CD4-positive, alpha-beta T cell treated with Interleukin-2 at 100 ng/mL for 4 hours (primary cell): ENCODE results near the gene UBLCP1.
"Not testable (repeated sequence)": the region's sequence is repeated elsewhere in the genome, so short reads cannot be mapped to it uniquely, and the experiment has no call there.

ENCODE experiments used
- DNase-seq: peaks from one replicate; pipeline ENCODE4 v3.0.0-alpha.2; 2020; ENCODE audit warnings: low spot score

UBLCP1 gene

DNA sequence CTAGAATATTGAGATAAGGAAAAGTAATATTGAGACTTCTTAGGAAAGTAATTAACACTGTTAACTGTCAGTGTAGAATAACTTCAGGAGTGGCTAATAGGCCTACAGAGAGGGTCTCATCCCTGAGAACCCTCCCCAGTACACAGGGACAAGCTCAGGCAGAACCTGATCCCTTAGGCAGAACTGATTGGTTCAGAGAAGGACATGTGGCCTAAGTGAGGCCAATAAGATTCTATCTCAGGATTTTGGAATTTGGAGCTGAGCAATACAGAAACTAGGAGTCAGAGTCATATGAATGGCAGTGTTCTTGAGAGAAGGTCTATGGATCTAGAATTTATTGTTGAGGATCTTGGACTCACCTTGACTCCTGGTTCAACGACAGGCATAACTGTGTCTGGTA, 10.9 kb upstream of the UBLCP1 start:
- DNase-seq, result no peak

DNA sequence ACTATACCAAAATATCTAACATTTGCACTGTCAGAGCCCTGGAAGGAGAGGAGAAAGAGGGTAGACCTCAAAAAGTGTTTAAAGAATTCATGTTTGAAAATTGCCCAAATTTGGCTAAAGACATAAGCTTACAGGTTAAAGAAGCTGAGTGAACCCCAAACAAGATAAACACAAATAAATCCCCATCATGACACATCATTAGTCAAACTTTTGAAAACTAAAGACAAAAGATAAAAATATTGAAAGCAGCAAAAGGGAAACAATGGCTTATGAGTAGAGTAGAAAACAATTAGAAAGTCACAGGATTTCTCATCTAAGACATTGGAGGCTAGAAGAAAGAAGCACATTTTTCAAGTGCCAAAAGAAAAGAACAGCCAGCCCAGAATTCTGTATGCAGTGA, 6.1 kb upstream of the UBLCP1 start:
- no peak for DNase-seq

DNA sequence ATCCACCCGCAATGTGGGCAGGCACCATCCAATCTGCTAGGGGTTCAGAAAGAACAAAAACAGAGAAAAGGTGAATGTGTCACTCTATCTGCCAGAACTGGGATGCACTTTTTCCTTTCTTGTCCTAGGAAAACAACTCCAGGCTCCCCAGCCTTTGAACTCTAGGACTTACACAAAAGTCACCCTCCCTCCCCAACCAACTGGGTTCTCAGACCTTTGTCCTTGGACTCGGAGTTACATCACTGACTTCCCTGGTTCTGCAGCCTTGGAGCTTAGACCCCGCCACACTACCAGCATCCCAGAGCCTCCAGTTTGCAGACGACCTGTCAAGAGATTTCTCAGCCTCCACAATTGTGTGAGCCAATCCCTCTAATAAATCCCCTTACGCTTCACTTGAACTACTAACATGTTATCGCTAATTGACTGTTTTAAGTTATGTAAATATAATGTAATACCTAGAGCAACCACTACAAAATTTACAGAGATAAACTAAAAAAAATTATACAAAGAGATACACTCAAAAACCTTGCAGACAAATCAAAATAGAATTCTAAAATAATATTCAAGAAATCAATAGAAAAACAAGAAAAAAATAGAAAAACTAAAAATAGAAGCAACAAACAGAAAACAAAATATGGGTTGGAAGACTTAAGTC, 5.3 kb upstream of the UBLCP1 start:
- DNase-seq, result no peak

DNA sequence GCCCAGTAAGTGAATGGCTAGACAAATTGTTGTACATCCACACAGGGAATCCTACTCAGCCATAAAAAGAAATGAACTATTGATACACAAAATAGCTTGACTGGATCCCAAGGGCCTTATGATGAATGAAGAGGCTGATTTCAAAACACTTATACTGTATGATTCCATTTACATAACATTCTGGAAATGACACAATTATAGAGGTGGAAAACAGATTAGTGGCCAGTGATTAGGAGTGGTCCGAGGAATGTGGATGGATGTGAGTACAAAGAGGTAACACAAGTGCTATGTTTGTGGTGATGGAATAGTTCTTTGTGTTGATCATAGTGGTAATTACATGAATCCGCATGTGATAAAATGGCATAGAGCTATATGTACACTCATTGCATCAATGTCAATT, 4.7 kb upstream of the UBLCP1 start:
- no peak for DNase-seq

DNA sequence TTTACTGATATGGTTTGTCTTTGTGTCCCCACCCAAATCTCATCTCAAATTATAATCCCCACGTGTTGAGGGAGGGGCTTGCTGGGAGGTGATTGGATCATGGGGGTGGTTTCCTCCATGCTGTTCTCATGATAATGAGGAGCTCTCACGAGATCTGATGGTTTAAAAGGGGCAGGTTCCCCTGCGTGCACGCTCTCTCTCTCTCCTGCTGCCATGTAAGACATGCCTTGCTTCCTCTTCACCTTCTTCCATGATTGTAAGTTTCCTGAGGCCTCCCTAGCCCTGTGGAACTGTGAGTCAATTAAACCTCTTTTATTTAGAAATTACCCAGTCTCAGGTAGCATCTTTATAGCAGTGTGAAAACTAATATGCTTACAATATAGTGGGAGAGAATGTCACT, 2.9 kb upstream of the UBLCP1 start:
- DNase-seq, result not testable (repeated sequence)

DNA sequence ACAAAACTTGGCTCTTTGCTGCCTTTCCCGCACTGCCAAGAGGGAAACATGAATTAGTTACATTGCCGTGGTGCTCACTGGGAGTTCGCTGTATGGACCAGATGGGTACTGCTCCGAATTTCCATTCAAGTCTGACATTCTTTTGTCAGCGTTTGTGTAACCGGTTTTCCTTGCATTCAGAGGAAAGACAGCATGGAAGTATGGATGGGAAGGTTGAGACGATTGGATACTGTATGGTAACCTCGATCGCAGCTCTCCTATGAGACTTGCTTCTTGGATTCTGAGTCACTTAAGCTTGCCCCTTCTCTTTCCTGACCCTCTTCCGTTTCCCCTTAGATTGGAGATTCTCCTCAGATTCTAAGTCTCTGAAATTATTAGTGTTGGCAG, 625 bp upstream of the UBLCP1 start:
- no peak for DNase-seq

DNA sequence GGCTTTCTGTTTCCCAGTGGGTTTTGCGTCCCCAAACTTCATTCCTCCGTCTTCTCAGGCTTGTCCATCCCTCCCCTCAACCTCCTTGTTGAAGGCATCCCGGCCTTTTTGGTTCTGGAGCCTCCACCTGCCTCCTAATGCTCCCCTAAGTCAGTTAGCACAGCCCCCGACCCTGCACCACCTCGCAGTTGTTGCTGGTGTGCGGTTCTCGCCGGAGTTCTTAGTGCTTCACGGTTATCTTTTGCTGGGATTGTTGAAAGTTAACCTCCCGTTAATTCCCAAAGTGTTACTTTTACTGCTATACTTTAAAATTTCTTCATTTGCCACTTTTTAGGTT, 447 bp downstream of the UBLCP1 start:
- DNase-seq, result no peak

DNA sequence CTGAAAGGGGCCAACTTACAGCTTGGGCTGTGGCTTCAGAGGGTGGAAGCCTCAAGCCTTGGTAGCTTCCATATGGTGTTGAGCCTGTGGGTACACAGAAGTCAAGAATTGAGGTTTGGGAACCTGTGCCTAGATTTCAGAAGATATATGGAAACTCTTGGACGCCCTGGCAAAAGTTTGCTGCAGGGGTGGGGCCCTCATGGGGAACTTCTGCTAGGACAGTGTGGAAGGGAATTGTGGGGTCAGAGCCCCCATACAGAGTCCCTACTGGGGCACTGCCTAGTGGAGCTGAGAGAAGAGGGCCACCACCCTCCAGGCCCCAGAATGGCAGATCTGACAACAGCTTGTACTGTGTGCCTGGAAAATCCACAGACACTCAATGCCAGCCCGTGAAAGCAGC, 3.7 kb downstream of the UBLCP1 start:
- DNase-seq, result not testable (repeated sequence)

DNA sequence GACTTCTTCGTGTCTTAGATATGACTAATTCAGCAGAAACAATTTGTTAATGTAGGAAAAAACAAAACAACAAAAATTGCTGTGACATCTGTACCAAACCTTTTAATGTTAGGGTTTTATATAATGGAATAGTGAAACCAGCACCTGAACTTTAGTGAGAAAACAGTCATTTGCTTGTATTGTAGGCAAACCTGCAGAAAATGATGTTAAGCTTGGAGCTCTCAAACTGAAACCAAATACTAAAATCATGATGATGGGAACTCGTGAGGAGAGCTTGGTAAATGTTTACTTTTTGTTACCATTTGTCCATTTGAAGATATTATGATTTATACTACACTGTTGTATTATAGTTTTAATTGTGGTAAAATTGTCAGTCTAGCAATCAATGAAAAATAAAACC, 6.6 kb downstream of the UBLCP1 start:
- DNase-seq, result no peak

DNA sequence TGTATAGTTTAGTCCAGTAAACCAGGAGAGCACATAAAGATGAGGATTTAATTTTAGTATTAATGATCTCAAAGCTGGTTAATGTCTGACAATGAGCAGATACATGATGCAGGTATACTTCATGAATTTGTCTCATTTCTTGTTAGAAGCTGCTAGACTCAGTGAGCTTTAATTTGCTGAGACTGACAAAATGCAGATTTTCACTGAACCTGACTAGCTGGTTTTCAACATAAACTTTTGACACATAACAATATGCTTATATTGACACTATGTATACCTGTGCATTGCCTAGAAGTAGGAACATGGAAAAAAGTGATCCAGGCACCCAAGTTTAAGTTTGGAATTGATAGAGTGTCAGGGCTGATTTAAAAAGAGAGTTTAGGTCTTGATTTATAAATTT, 10.8 kb downstream of the UBLCP1 start:
- no peak for DNase-seq

DNA sequence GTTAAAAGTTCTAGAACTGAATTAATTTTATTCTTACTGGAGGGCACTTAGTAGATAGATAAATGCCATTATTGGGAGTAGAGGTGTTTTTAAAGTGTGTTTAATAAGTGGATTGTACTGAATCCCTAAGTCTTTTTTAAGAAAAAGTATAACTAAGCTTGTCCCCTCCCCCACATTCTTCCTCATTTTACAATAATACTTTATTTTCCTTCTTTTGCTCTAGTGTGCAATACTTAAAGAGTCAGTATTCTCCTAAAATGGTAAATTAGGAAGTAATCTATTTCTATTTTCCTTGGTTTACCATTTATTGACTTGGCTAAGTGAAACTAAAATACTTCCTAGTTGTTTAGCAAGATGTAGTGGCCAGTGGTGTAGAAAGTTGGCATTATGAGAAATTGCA, 11.6 kb downstream of the UBLCP1 start:
- DNase-seq, result no peak

DNA sequence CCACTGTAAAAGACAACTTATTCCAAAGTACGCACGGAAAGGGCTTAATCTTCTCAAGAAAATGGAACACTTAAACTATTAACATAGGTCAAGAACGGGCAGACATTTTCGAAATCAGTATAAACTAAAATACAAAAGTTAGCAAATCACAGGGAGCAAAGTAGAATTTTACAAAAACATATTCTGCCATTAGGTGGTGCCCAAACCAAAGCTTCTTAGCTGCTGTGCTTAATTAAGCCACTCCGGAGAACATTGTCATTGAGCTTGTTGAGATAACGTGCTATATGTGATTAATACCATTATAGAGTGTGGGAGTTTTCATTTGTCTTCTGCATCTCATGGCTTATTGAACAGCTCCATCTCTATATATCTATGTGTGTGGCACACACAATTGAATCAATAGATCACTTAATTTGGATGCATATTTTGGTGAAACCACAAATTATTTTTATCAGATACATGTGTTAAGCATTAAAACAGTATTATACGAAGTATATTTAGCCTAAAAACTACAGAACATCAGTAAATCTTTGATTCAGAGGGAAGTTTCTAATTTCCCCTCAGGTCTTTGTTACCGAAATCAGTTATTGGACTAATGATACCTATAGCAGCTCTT, 23.4 kb downstream of the UBLCP1 start:
- peak; percentile 37 for DNase-seq

DNA sequence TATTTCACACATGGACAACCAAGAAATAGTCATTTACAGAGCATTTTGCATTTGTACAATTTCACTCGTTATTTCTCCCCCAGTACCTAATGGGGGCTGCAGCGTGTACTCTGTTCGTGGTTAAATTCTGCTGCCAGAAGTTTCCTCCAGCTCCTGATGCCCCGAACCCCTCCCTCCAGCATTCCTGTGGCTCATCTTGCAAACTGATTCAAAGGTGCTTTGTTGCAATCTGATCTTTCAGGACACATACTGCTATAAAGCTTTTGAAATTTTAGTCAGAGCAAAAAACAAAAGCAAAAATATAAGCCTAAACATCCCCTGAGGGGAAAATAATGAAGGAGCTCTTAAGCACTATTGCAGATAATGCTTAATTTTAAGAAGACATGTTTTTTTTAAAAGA, 27.7 kb downstream of the UBLCP1 start:
- no peak for DNase-seq

DNA sequence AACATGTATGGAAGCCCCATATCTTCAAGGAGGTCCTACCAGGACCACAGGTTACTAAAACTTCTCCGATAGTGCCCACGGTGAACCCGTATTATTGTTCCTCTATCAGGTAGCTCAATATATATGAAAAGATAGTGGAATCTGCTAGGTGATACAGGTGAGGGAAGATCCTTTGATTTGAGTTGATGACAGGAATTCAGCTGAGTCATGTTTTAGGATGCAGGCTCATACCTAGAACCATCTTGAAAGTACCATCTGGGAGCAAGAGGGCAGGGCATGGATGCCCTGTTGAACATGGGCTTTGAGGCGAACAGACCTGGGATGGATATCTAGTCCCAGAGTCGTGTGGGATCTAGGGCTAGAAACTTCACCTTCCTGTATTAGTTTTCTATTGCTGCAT, 31.8 kb downstream of the UBLCP1 start:
- DNase-seq, result no peak

DNA sequence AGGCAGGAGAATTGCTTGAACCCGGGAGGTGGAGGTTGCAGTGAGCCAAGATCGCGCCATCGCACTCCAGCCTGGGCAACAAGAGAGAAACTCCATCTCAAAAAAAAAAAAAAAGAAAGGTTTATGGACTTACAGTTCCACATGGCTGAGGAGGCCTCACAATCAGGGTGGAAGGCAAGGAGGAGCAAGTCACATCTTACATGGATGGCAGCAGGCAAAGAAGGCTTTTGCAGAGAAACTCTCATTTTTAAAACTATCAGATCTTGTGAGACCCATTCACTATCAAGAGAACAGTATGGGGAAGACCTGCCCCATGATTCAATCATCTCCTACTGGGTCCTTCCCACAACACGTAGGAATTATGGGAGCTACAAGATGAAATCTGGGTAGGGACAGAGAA, 34.2 kb downstream of the UBLCP1 start:
- not testable (repeated sequence) for DNase-seq

DNA sequence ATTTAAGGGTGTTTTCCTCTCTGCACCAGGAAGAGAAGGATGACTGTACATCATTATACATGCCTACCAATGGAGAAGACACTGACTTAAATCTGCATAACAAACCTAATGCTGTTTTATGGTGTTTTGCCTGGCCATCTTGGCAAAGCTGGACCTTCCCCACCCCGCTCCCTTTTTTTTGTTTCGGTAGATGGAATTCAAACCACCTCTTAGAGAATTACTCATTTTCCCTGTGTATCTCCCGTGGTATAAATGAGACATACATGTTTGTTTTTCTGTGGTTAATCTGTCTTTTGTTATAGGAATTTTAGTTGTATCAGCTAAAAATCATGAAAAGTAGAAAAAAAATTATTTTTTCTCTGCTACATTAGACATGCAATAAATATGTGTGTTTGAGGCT, 38.4 kb downstream of the UBLCP1 start:
- no peak for DNase-seq

DNA sequence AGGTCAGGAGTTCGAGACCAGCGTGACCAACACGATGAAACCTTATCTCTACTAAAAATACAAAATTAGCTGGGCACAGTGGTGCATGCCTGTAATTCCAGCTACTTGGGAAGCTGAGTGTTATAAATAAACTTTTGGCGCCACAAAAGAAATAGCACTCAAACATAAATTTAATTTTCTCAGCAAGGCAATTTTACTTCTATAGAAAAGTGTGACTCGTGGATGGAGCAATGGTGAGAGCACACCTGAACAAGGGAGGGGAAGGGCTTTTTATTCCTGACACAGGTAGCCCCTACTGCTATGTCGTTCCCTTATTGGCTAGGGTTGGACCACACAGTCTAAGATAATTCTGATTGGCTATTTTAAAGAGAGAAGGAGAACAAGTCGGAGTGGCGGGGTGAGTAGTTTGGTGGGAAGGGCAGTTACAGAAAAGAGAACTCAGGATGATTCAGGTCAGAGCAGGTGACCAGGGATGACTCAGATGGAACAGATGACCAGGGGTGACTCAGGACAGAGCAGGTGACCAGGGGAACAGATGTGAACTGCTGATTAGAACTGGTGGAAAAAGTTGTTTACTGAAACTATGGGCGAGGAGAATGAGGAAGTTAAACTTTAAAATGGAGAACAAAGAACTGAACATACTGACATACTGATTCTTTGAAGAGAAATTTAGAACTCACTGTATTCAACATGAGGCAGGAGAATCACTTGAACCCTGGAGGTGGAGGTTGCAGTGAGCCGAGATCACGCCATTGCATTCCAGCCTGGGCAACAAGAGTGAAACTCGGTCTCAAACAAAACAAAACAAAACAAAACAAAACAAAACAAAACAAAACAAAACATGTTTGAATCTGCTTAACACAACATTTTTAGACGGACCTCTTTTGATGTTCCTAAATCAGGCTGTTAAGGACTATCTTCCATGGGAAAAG, 39.1 kb downstream of the UBLCP1 start:
- not testable (repeated sequence) for DNase-seq

DNA sequence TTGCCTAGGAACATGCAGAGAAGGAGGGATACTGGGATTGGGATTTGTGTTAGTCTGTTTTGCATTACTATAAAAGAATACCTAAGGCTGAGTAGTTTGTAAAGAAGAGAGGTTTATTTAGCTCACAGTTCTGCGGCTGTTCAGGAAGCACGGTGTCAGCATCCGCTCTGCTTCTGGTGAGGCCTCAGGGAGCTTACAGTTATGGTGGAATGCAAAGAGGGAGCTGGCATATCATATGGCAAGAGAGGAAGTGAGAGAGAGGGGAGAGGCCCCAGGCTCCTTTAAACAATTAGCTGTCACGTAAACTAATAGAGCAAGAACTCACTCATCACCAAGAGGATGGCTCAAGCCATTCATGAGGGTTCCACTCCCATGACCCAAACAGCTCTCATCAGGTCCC, 40.2 kb downstream of the UBLCP1 start:
- no peak for DNase-seq

DNA sequence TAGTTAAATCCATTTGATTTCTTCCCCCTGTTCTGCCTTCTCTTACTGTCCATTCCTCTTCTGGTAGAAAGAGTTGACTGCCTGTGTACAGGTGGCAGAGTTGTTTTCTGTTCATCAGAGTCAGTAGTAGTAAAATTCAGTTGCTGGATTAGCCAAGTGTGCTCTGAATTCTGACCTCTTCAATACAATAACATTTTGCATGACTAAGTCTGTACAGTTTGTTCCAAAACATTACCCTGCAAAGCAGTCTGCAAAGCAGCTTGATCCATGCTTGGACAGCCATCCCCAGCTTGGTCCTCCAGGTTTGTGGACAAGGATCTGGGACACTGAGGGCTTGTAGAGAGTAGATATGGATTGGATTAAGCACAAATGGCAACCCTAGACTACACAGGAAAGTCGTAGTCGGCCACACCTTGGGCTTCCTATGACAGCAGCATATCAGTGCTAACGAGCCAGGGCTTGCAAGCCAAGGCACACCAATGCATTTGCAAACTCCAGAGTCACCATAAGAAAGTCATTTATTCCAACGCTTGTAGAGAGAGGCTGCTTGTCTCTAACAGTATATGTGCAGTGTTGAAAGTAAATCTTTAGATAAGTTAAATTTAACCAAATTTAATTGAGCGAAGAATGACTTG, 42.0 kb downstream of the UBLCP1 start:
- no peak for DNase-seq

DNA sequence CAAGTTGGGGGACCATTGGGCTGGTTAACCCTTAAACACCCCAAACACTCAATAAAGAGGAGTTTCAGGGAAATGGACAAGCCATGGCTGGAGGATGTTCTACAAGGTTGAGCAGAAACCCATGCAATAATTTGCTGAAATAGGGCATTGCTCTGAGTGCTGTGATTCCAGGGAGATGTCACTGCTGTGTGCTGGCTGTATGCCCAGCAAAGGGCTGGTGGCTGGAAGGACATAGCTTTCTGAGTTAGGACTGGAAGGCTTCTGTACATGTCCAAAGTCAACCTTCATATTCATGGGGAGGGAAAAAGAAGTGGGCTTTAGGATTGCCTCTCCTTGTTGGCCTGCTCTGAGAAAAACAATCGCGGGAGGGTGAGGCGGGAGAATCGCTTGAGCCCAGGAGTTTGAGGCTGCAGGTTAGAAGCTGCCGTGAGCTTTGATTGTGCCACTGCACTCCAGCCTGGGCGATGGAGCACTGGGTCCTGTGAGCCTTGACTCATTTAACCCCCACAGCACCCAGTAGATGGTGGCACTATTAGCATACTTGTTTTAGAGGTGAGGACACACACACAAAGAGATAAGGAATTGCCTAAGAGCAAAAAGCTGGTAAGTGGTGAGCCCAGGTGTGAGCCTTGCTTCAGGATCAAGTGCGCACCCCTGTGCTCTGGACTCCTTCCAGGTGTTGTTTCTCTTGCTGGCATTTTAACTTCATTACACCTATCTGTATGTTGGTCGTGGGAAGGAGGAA, 46.8 kb downstream of the UBLCP1 start:
- no peak for DNase-seq

DNA sequence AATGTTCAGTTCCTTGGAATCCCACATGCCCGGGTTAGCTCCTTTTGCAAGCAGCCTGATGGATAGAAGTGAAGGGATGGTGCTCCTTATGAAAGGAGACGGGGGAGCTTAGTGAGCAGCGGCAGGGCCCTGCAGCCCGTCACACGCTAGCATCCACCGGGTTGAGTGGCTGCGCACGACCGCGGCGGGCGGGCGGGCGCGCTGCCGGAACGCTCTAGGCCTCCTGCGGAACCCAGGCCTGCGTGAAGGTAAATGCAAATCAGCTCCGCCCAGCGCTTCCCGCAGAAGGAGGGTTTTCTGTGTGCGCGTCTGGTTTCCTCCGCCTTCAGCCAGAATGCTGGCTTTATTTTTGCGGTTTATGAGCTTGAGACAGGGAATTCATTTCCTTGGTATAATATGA, 47.4 kb downstream of the UBLCP1 start:
- DNase-seq, result peak; percentile 6

DNA sequence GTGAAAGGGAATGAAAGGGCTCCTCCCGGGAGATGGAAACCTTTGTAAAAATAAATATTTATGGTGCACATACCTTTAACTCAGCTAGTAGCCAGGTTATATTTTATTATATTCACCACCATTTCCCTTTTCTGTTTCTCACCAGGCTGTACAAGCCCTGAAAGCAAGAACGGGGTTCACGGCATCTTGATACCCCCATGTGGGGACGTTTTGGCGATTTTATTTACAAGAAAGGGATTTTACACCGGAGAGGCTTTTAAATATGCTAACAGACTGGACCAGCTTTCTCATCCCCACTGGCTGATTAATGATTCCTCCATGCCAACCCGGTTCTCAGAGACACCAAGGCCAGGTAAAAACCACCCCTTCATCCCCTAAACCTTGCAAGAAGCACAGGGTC, 48.0 kb downstream of the UBLCP1 start:
- DNase-seq, result no peak
